GM13976 (cell line): ENCODE measurements around the gene BCL11B.

Source experiments
- DNase-seq: peaks from one replicate; pipeline ENCODE4 v3.0.0; 2012; ENCODE audit warnings: low spot score
- in situ Hi-C: fragments of 300-500 bp; cut with MboI; formaldehyde crosslinking; loops from one replicate; pipeline ENCODE4 v1.12.0; 2022; ENCODE audit warnings: low sequenced_read_pairs, mixed read lengths, inconsistent platforms; ENCODE audit not compliant: unreplicated experiment
- TF ChIP-seq, protein P1 (sequence below): IDR thresholded peaks from 2 replicates; pipeline ENCODE4 v1.5.1; 2012; ENCODE audit warnings: borderline replicate concordance, mild to moderate bottlenecking; ENCODE audit not compliant: insufficient read depth; ENCODE audit errors: extremely low read depth, missing control alignments, control extremely low read depth

The BCL11B gene

DNA sequence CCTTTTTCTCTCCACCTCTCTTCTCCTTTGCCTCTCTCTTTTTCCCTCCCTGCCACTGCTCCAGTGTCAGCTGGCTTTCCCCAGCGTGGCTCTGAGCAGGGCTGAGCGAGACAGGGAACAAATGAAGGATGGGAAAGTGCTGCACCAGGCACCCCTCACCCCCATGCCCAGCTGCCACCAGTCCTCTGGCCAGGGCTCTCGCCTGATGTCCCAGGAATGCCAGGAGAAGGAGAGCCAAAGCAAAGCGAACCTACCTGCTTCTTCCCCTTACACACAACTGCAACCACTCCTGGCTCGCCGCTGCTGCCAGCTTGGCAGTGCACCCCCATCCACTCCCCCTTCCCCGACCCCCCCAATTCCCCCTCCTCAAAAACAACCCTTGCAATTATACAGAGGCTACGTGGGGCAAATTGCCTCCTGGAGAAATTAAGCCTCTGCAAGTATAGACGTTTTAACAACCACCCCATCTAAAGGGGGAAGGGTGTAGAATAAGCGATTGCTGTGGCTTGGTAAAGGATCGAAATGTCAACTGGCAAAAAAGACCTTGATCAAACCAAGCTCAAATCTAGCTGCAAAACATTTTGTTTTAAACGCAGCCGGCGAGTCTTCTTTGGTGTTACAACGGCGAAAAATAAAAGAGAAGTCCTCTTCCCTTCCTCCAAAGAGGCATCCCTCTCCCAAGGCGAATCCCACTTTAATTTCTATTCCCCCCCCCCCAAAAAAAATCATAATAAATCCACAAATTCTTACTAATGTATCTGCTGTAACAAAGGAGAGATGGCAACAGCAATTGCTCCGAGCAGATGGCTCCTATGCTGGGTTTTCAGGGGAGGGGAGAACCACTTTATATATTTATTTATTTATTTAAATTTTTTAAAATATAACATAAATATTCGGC, 2.9 kb downstream of the BCL11B start:
- in situ Hi-C loops: no loop called here
- no peak for DNase-seq
- TF ChIP-seq, protein P1, sequence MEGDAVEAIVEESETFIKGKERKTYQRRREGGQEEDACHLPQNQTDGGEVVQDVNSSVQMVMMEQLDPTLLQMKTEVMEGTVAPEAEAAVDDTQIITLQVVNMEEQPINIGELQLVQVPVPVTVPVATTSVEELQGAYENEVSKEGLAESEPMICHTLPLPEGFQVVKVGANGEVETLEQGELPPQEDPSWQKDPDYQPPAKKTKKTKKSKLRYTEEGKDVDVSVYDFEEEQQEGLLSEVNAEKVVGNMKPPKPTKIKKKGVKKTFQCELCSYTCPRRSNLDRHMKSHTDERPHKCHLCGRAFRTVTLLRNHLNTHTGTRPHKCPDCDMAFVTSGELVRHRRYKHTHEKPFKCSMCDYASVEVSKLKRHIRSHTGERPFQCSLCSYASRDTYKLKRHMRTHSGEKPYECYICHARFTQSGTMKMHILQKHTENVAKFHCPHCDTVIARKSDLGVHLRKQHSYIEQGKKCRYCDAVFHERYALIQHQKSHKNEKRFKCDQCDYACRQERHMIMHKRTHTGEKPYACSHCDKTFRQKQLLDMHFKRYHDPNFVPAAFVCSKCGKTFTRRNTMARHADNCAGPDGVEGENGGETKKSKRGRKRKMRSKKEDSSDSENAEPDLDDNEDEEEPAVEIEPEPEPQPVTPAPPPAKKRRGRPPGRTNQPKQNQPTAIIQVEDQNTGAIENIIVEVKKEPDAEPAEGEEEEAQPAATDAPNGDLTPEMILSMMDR: no peak

DNA sequence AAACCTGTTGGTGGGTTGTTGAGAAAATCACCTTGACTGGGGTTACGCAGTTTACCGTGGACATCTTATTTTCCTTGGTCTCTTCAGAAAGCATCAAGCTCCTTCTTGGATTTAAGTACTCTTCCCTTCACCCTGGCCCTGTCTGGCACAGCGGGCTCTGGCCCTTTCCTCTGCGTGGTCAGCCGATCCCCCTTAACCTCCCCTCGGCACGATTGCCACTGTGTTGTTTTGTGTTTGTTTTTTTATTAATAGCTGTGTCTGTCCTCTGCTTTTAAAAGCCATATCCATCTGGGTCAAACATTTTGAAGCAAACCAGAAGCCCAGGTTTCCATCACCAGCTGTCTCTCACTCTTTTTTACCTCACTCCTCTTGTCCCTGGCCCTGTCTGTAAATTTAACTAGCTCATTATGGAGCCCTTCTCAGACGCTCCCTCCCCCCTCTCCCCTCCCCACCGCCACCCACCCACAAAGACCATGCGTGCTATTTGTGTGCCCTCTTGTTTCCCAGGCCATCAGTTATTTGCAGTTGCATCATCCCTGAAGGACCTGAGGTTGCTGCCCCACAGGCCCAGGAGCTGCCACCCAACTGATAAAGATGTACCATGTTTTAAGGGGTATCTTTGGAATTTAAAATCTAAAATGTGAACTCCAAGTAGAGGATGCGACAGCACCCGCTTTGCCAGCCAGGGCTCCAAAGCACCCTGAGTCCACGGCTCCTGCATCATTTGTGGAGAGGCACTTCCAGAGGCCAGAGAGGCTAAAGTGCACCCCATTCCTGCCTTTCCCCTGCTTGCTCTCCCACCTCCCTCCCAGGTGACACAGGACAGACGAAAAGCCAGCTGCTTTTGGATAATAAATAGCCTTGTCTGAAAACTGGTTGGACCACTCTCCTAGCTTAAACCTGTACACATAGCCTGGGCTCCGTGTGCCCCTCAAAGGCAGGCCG, 3.9 kb downstream of the BCL11B start:
- in situ Hi-C loops: no loop called here
- no peak for DNase-seq
- TF ChIP-seq, protein P1: no peak

GRCh38 chr14:99267381-99267780, 4.6 kb downstream of the BCL11B start:
- no peak for DNase-seq
- TF ChIP-seq, protein P1: no peak
- in situ Hi-C loops: no loop called here

GRCh38 chr14:99266181-99267178, 5.5 kb downstream of the BCL11B start:
- TF ChIP-seq, protein P1: peak; percentile 99
- in situ Hi-C loops: no loop called here
- DNase-seq: peak; percentile 78

- in situ Hi-C loops: no loop called here
- no peak for DNase-seq
- TF ChIP-seq, protein P1: no peak
Observed at GRCh38 chr14:99265571-99265970, 6.4 kb downstream of the BCL11B start.
